OCI-LY7 (cell line): ENCODE data around the gene KIF13A. TPM values are rescaled to one million over a fixed set of nuclear protein-coding genes. Genes with fewer than 3 reads are reported as not detected.

Experiments
- BruUV-seq: library from RNA; stranded (reverse); fragments of 400-500 nt; replicated peaks from 2 replicates; lab custom pipeline; 2021; lab: Mats Ljungman, UMichigan
- CTCF ChIA-PET: fragments of 300-600 bp; sonication (Branson Sonifier 250); formaldehyde crosslinking; loops from one replicate; lab custom pipeline; 2022; ENCODE audit warnings: antibody characterized with exemption; ENCODE audit not compliant: unreplicated experiment; lab: Charles Lee
- POLR2A ChIA-PET: fragments of 300-600 bp; sonication (Branson Sonifier 250); formaldehyde crosslinking; loops from one replicate; lab custom pipeline; 2022; ENCODE audit warnings: antibody characterized with exemption; lab: Charles Lee
- DNase-seq: peaks from one replicate; pipeline ENCODE4 v3.0.0-alpha.2; 2015; ENCODE audit warnings: low spot score
- H2AFZ ChIP-seq: fragments of 200-600 bp; sonication (generic), shearing (Covaris generic); 2 replicates; pipeline ENCODE4 v1.6.1; 2014; ENCODE audit warnings: mild to moderate bottlenecking, antibody characterized with exemption, low read length, moderate library complexity
- H3K27ac ChIP-seq: fragments of 200-600 bp; sonication (generic); 2 replicates; pipeline ENCODE4 v1.5.1; 2014; ENCODE audit warnings: mixed run types, low read depth, mild to moderate bottlenecking, moderate library complexity, low read length, inconsistent platforms; ENCODE audit not compliant: poor library complexity, severe bottlenecking
- H3K36me3 ChIP-seq: fragments of 200-600 bp; sonication (generic); 2 replicates; pipeline ENCODE4 v1.6.1; 2014; ENCODE audit warnings: mild to moderate bottlenecking, antibody characterized with exemption, low read length, moderate library complexity, mixed read lengths; ENCODE audit not compliant: insufficient read depth
- H3K4me1 ChIP-seq: fragments of 200-600 bp; sonication (generic); 2 replicates; pipeline ENCODE4 v1.5.1; 2014; ENCODE audit warnings: mild to moderate bottlenecking, low read length; ENCODE audit not compliant: insufficient read depth, poor library complexity, severe bottlenecking
- H3K4me2 ChIP-seq: fragments of 200-600 bp; sonication (generic); 2 replicates; pipeline ENCODE4 v1.6.1; 2014; ENCODE audit warnings: mild to moderate bottlenecking, low read length
- H3K4me3 ChIP-seq: fragments of 200-600 bp; sonication (generic); 2 replicates; pipeline ENCODE4 v1.5.1; 2014; ENCODE audit warnings: mild to moderate bottlenecking, low read depth, low read length; ENCODE audit not compliant: poor library complexity, severe bottlenecking
- H3K79me2 ChIP-seq: fragments of 200-600 bp; sonication (generic); 2 replicates; pipeline ENCODE4 v1.6.1; 2016; ENCODE audit warnings: low read depth, mild to moderate bottlenecking, low read length, moderate library complexity, mixed read lengths; ENCODE audit not compliant: insufficient read depth
- H3K9me2 ChIP-seq: fragments of 200-600 bp; sonication (generic); 2 replicates; pipeline ENCODE4 v1.6.1; 2016; ENCODE audit warnings: mild to moderate bottlenecking, low read length, mixed read lengths; ENCODE audit not compliant: insufficient read depth
- H3K9me3 ChIP-seq: fragments of 200-600 bp; sonication (generic); 2 replicates; pipeline ENCODE4 v1.6.1; 2014; ENCODE audit warnings: mild to moderate bottlenecking, mixed run types, low read length, mixed read lengths
- H4K20me1 ChIP-seq: fragments of 200-600 bp; sonication (generic); 2 replicates; pipeline ENCODE4 v1.6.1; 2014; ENCODE audit warnings: mild to moderate bottlenecking, antibody characterized with exemption, low read length, moderate library complexity, mixed read lengths; ENCODE audit not compliant: insufficient read depth
- CTCF ChIP-seq: fragments of 200-600 bp; sonication (generic); conservative IDR thresholded peaks from 2 replicates; pipeline ENCODE4 v1.5.1; 2014; ENCODE audit warnings: mild to moderate bottlenecking, antibody characterized with exemption, low read length, moderate library complexity, mixed read lengths
- EZH2phosphoT487 ChIP-seq: fragments of 200-600 bp; sonication (generic); IDR thresholded peaks from 2 replicates; pipeline ENCODE4 v1.6.1; 2018; ENCODE audit warnings: low read depth, borderline replicate concordance, mild to moderate bottlenecking, mixed run types, antibody characterized with exemption, low read length, moderate library complexity, mixed read lengths
- intact Hi-C: fragments of 100-400 bp; cut with micrococcal nuclease; formaldehyde crosslinking; loops from one replicate; pipeline ENCODE4 v1.10.0; 2022; ENCODE audit not compliant: unreplicated experiment
- total RNA-seq, 2 experiments: library from RNA; depleted of rRNA in 1 of 2; stranded (reverse); fragments of >200 nt in 1 of 2; shearing (Covaris generic) in 1 of 2; gene quantifications; 2 replicates each; pipeline ENCODE4 v1.2.3, GENCODE V29; 2014 to 2022

KIF13A gene
- total RNA-seq, 2 experiments from 2014 or later, result 1.5 TPM; not detected in 1

GRCh38 chr6:17968876-17969275 lies 18.6 kb downstream of the KIF13A start:
- intact Hi-C loops, result no loop called here
- DNase-seq, result no peak
- ChIA-PET CTCF (no interaction called here), POLR2A (no interaction called here)
- Histone ChIP-seq H3K4me3 (no peak overlapping the region), H2AFZ (no peak overlapping the region), H3K9me2 (no peaks in the 10 kb centered on the region), H4K20me1 (no peaks in the 10 kb centered on the region), H3K27ac (no peak overlapping the region), H3K4me2 (no peak overlapping the region), H3K4me1 (no peaks in the 10 kb centered on the region), H3K36me3 (no peaks in the 10 kb centered on the region), H3K79me2 (no peaks in the 10 kb centered on the region), H3K9me3 (no peaks in the 10 kb centered on the region)
- TF ChIP-seq CTCF, result no peak
- TF ChIP-seq EZH2phosphoT487, result no peak
- BruUV-seq, result no TSS peak

GRCh38 chr6:17967668-17968518 lies 19.5 kb downstream of the KIF13A start:
- Histone ChIP-seq H3K36me3 (no peaks in the 10 kb centered on the region), H4K20me1 (no peaks in the 10 kb centered on the region), H3K9me2 (no peaks in the 10 kb centered on the region), H3K4me2 (no peak overlapping the region), H2AFZ (no peak overlapping the region), H3K4me1 (no peaks in the 10 kb centered on the region), H3K9me3 (no peaks in the 10 kb centered on the region), H3K4me3 (no peak overlapping the region), H3K79me2 (no peaks in the 10 kb centered on the region), H3K27ac (no peak overlapping the region)
- ChIA-PET CTCF (no interaction called here), POLR2A (interaction anchor here (0.5 kb wide), 1 partner anchor 1116 kb away, joined by 3 read pairs; no protein-coding TSS in a partner anchor)
- intact Hi-C loops, result no loop called here
- DNase-seq, result no peak
- BruUV-seq, result no TSS peak
- TF ChIP-seq CTCF (no peak), EZH2phosphoT487 (no peak)

- POLR2A ChIA-PET, result no interaction called here
- TF ChIP-seq CTCF (no peak), EZH2phosphoT487 (no peak)
- H3K79me2 ChIP-seq, result no peaks in the 10 kb centered on the region
- BruUV-seq, result no TSS peak
- H2AFZ ChIP-seq, result no peak overlapping the region
- H3K27ac ChIP-seq, result no peak overlapping the region
- intact Hi-C loops, result no loop called here
- no peaks in the 10 kb centered on the region for H3K9me2 ChIP-seq
- H3K9me3 ChIP-seq, result no peaks in the 10 kb centered on the region
- H3K36me3 ChIP-seq, result no peaks in the 10 kb centered on the region
- H3K4me2 ChIP-seq, result no peak overlapping the region
- no peak overlapping the region for H3K4me3 ChIP-seq
- no peaks in the 10 kb centered on the region for H3K4me1 ChIP-seq
- CTCF ChIA-PET, result no interaction called here
- H4K20me1 ChIP-seq, result no peaks in the 10 kb centered on the region
- DNase-seq, result no peak
Measured at GRCh38 chr6:17966451-17966850, 21.0 kb downstream of the KIF13A start.
